Measurements from ENCODE around the gene MRPL36. TPM values are rescaled to one million over a fixed set of nuclear protein-coding genes. Genes with fewer than 3 reads are reported as not detected.
"Not testable (repeated sequence)": the region's sequence is repeated elsewhere in the genome, so short reads cannot be mapped to it uniquely, and the experiment has no call there.

Gene MRPL36
- total RNA-seq (15.8 TPM), polyA plus RNA-seq (100 to 1,000 TPM in 3 of 4 donors, 10 to 100 TPM in 1; 98.7 to 127 (median 112) TPM)

DNA sequence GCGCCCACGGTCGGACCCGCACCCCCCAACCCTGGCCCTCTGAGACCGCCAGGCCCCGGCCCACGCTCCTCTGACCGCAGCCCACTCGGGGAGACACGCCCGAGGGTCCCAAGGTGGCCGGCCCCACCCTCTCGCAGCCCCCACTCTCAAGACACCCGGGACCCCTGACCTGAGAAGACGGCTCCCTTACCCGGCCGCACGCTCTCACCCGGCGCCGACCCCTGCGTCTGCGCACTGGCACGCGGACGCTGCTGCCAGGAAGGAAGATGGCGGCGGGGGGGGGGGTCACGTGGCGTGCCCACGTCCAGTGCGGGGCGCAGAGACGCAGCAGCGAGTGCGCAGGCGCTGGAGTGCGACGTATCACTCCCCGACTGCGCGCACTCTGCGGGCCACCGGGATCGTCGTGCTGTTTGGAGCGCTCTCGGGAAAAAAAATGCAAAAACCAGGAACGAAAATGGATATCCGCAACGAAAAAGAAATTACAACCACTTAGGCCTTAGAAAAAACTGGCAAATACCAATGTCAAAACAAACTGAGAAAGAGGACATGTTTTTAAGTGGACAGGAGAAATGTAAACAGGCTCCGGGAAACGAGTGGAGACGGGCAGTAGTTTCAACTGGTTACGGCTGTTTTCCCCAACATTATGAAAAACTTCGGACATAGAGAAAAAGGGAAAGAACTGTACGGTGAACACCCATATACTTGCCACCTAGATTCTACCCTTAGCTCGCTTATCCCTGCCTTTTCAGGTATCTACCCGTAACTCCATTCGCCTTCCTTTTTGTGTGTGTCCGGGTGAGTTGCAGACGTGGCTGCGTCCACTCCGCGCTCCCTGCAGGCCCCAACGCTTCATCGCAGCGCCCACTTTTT is at the start of gene MRPL36:
Gene MRPL36, minus strand, starts transcription at position 236 of the 870 bp plus-strand sequence. CDS start 902 bp downstream, outside the sequence.
- Histone ChIP-seq H3K4me3 (ENCODE audit: low read depth, low read length) (peak within 1 kb of the TSS; percentile 98), H3K4me1 (ENCODE audit: control insufficient read depth, insufficient read depth, low read length, poor library complexity, severe bottlenecking) (peaks cover 44% of the 10 kb centered on the region), H3K27me3 (ENCODE audit: control insufficient read depth, insufficient read depth, low read length) (no peaks in the 10 kb centered on the region), H3K27ac (ENCODE audit: insufficient read depth, low read length, poor library complexity, severe bottlenecking) (peak within 1 kb of the TSS; percentile 90), H3K9me3 (ENCODE audit: control insufficient read depth in 2 of 2, low read length in 2 of 2) (no peaks in the 10 kb centered on the region), H3K36me3 (ENCODE audit: control insufficient read depth, insufficient read depth, low read length) (peaks cover 32% of the 10 kb centered on the region)
- Mint-ChIP-seq H3K27ac (peak within 1 kb of the TSS; percentile 97 to 99 (median 98)), H3K4me3 (peak within 1 kb of the TSS; percentile 93 to 99 (median 98)), H3K9me3 (peaks cover 0 to 1% (median 0%) of the 10 kb centered on the region in 7 donors), H3K36me3 (peaks cover 29% of the 10 kb centered on the region), H3K4me1 (peaks cover 6 to 74% (median 44%) of the 10 kb centered on the region in 4 donors), H3K27me3 (no peaks in the 10 kb centered on the region)
- ATAC-seq (ENCODE audit: low read depth in 2 of 2) (peak; percentile 73 to 75), DNase-seq (peak; percentile 87 to 94 (median 88))

DNA sequence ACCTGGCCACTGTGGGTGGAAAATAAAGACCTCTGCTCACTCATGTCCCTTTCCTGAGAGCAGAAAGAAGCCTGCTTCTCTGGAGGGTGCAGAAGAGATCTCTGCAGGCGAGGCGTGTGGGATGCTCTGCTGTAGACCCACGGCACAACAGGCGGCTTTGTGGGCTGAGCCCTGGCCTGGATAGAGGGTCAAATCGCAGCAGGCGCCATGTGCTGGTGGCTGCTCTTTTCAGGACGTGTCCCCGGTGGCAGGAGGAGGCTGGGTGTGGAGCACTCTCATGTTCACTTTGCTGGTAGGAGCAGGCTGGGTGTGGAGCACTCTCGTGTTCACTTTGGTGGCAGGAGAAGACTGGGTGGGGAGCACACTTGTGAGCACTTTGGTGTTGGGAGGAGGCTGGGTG is 48.0 kb upstream of the MRPL36 start:
- no peak overlapping the region for H3K27ac ChIP-seq (ENCODE audit: insufficient read depth, low read length, poor library complexity, severe bottlenecking)
- Mint-ChIP-seq H3K27me3 (peaks cover 21% of the 10 kb centered on the region), H3K36me3 (no peaks in the 10 kb centered on the region), H3K4me1 (no peaks in the 10 kb centered on the region), H3K27ac (no peak overlapping the region), H3K4me3 (no peak overlapping the region), H3K9me3 (peaks cover 0 to 2% (median 0%) of the 10 kb centered on the region in 7 donors)
- H3K9me3 ChIP-seq (ENCODE audit: control insufficient read depth in 2 of 2, low read length in 2 of 2): no peaks in the 10 kb centered on the region
- no peaks in the 10 kb centered on the region for H3K36me3 ChIP-seq (ENCODE audit: control insufficient read depth, insufficient read depth, low read length)
- no peaks in the 10 kb centered on the region for H3K4me1 ChIP-seq (ENCODE audit: control insufficient read depth, insufficient read depth, low read length, poor library complexity, severe bottlenecking)
- no peak overlapping the region for H3K4me3 ChIP-seq (ENCODE audit: low read depth, low read length)
- ATAC-seq (ENCODE audit: low read depth in 2 of 2) (no peak), DNase-seq (no peak)
- H3K27me3 ChIP-seq (ENCODE audit: control insufficient read depth, insufficient read depth, low read length): no peaks in the 10 kb centered on the region

DNA sequence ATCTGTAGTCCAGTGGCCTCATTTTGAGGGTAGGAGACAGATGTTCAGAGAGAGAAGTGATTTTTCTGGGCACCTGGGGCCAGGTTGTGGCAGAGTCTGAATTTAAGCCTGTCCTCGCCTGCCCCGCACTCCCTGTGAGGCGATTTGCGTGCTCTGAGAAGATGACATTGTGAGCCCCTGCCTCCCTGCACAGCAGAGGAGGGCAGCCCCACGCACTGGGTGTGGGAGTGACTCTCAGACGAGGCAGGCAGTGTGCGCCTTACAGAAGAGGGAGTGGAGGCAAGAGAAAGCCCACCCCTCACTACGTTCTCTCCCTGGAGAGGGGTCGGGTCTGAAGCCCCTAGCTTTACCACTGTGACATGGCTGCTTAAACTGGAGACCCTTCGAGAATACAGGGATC is 47.4 kb upstream of the MRPL36 start:
- H3K27me3 Mint-ChIP-seq: peaks cover 21% of the 10 kb centered on the region
- H3K27me3 ChIP-seq (ENCODE audit: control insufficient read depth, insufficient read depth, low read length): no peaks in the 10 kb centered on the region
- DNase-seq (no peak), ATAC-seq (ENCODE audit: low read depth in 2 of 2) (no peak)
- no peaks in the 10 kb centered on the region for H3K36me3 ChIP-seq (ENCODE audit: control insufficient read depth, insufficient read depth, low read length)
- no peaks in the 10 kb centered on the region for H3K36me3 Mint-ChIP-seq
- H3K9me3 Mint-ChIP-seq: peaks cover 0 to 2% (median 0%) of the 10 kb centered on the region in 7 donors
- no peak overlapping the region for H3K27ac ChIP-seq (ENCODE audit: insufficient read depth, low read length, poor library complexity, severe bottlenecking)
- H3K4me1 ChIP-seq (ENCODE audit: control insufficient read depth, insufficient read depth, low read length, poor library complexity, severe bottlenecking): no peaks in the 10 kb centered on the region
- H3K27ac Mint-ChIP-seq: no peak overlapping the region
- no peaks in the 10 kb centered on the region for H3K9me3 ChIP-seq (ENCODE audit: control insufficient read depth in 2 of 2, low read length in 2 of 2)
- H3K4me1 Mint-ChIP-seq: no peaks in the 10 kb centered on the region
- H3K4me3 ChIP-seq (ENCODE audit: low read depth, low read length): no peak overlapping the region
- no peak overlapping the region for H3K4me3 Mint-ChIP-seq

GRCh38 chr5:1846583-1846982 is 46.9 kb upstream of the MRPL36 start:
- no peaks in the 10 kb centered on the region for H3K36me3 Mint-ChIP-seq
- Histone ChIP-seq H3K4me3 (ENCODE audit: low read depth, low read length) (no peak overlapping the region), H3K4me1 (ENCODE audit: control insufficient read depth, insufficient read depth, low read length, poor library complexity, severe bottlenecking) (no peaks in the 10 kb centered on the region), H3K36me3 (ENCODE audit: control insufficient read depth, insufficient read depth, low read length) (no peaks in the 10 kb centered on the region), H3K27me3 (ENCODE audit: control insufficient read depth, insufficient read depth, low read length) (no peaks in the 10 kb centered on the region), H3K27ac (ENCODE audit: insufficient read depth, low read length, poor library complexity, severe bottlenecking) (no peak overlapping the region), H3K9me3 (ENCODE audit: control insufficient read depth in 2 of 2, low read length in 2 of 2) (no peaks in the 10 kb centered on the region)
- H3K4me3 Mint-ChIP-seq: no peak overlapping the region
- ATAC-seq (ENCODE audit: low read depth in 2 of 2): no peak
- H3K27ac Mint-ChIP-seq: no peak overlapping the region
- no peak for DNase-seq
- peaks cover 0 to 2% (median 0%) of the 10 kb centered on the region in 7 donors for H3K9me3 Mint-ChIP-seq
- peaks cover 19% of the 10 kb centered on the region for H3K27me3 Mint-ChIP-seq
- no peaks in the 10 kb centered on the region for H3K4me1 Mint-ChIP-seq

GRCh38 chr5:1845696-1846095 is 46.1 kb upstream of the MRPL36 start:
- H3K9me3 Mint-ChIP-seq: peaks cover 0 to 2% (median 0%) of the 10 kb centered on the region in 7 donors
- no peaks in the 10 kb centered on the region for H3K36me3 ChIP-seq (ENCODE audit: control insufficient read depth, insufficient read depth, low read length)

DNA sequence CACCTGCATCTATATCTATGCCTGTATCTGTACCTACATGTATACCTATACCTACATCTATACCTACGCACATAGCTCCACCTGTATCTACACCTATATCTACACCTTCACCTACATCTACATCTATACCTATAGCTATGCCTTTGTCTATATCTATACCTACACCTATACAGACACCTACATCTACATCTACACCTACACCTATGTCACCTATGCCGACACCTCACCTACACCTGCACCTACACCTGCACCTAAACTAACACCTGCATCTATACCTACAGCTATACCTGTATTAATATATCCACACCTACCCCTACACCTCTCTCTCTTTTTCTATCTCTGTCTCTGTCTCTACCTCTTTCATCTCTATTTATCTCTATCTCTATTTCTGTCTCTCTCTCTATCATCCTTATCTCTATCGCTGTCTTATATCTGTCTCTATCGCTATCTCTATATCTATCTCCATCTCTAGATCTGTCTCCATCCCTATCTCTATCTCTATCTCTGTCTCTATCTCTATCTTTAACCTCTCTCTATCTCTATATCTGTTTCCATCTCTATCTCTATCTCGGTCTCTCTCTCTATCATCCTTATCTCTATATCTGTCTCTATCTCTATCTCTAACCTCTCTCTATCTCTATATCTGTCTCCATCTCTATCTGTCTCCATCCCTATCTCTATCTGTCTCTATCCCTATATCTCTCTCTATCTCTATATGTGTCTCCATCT is 45.2 kb upstream of the MRPL36 start:
- no peak for DNase-seq
- H3K4me1 ChIP-seq (ENCODE audit: control insufficient read depth, insufficient read depth, low read length, poor library complexity, severe bottlenecking): no peaks in the 10 kb centered on the region
- Mint-ChIP-seq H3K27ac (no peak overlapping the region), H3K4me1 (no peaks in the 10 kb centered on the region), H3K36me3 (no peaks in the 10 kb centered on the region), H3K27me3 (peaks cover 4% of the 10 kb centered on the region), H3K4me3 (no peak overlapping the region), H3K9me3 (peaks cover 0 to 2% (median 0%) of the 10 kb centered on the region in 7 donors)
- no peaks in the 10 kb centered on the region for H3K36me3 ChIP-seq (ENCODE audit: control insufficient read depth, insufficient read depth, low read length)
- no peak overlapping the region for H3K4me3 ChIP-seq (ENCODE audit: low read depth, low read length)
- ATAC-seq (ENCODE audit: low read depth in 2 of 2): no peak
- no peak overlapping the region for H3K27ac ChIP-seq (ENCODE audit: insufficient read depth, low read length, poor library complexity, severe bottlenecking)
- no peaks in the 10 kb centered on the region for H3K9me3 ChIP-seq (ENCODE audit: control insufficient read depth in 2 of 2, low read length in 2 of 2)
- H3K27me3 ChIP-seq (ENCODE audit: control insufficient read depth, insufficient read depth, low read length): no peaks in the 10 kb centered on the region

More at GRCh38 chr5:1845696-1846095, 46.1 kb upstream of the MRPL36 start:
- ATAC-seq (ENCODE audit: low read depth in 2 of 2) (no peak), DNase-seq (no peak)
- Histone ChIP-seq H3K27me3 (ENCODE audit: control insufficient read depth, insufficient read depth, low read length) (no peaks in the 10 kb centered on the region), H3K27ac (ENCODE audit: insufficient read depth, low read length, poor library complexity, severe bottlenecking) (no peak overlapping the region), H3K4me1 (ENCODE audit: control insufficient read depth, insufficient read depth, low read length, poor library complexity, severe bottlenecking) (no peaks in the 10 kb centered on the region), H3K4me3 (ENCODE audit: low read depth, low read length) (no peak overlapping the region), H3K9me3 (ENCODE audit: control insufficient read depth in 2 of 2, low read length in 2 of 2) (no peaks in the 10 kb centered on the region)
- no peak overlapping the region for H3K27ac Mint-ChIP-seq
- H3K27me3 Mint-ChIP-seq: peaks cover 11% of the 10 kb centered on the region
- H3K4me1 Mint-ChIP-seq: no peaks in the 10 kb centered on the region
- no peaks in the 10 kb centered on the region for H3K36me3 Mint-ChIP-seq
- no peak overlapping the region for H3K4me3 Mint-ChIP-seq

DNA sequence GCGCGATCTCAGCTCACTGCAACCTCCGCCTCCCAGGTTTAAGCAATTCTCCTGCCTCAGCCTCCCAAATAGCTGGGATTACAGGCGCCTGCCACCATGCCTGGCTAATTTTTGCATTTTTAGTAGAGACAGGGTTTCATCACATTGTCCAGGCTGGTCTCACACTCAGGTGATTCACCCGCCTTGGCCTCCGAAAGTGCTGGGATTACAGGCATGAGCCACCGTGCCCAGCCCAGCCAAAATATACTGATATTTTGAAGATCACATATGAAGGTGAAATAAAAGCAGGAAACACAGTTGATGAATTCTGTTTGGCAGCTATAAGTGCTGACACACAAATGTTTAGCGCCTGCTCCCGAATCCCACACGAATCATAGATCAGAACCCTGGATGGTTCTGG is 44.1 kb upstream of the MRPL36 start:
- ATAC-seq (ENCODE audit: low read depth in 2 of 2); DNase-seq; H3K36me3 ChIP-seq (ENCODE audit: control insufficient read depth, insufficient read depth, low read length); H3K27me3 ChIP-seq (ENCODE audit: control insufficient read depth, insufficient read depth, low read length); H3K27ac Mint-ChIP-seq; H3K4me1 Mint-ChIP-seq; H3K4me3 Mint-ChIP-seq; H3K4me3 ChIP-seq (ENCODE audit: low read depth, low read length); H3K36me3 Mint-ChIP-seq; H3K27ac ChIP-seq (ENCODE audit: insufficient read depth, low read length, poor library complexity, severe bottlenecking); H3K27me3 Mint-ChIP-seq; H3K9me3 Mint-ChIP-seq; H3K4me1 ChIP-seq (ENCODE audit: control insufficient read depth, insufficient read depth, low read length, poor library complexity, severe bottlenecking); H3K9me3 ChIP-seq (ENCODE audit: control insufficient read depth in 2 of 2, low read length in 2 of 2): not testable (repeated sequence)
